Transverse colon (tissue), 4 donors: Measurements from ENCODE around the gene NKIRAS2. TPM values are rescaled to one million over a fixed set of nuclear protein-coding genes. Genes with fewer than 3 reads are reported as not detected.
"Not testable (repeated sequence)": the region's sequence is repeated elsewhere in the genome, so short reads cannot be mapped to it uniquely, and the experiment has no call there.

Source experiments
- DNase-seq: peaks from one replicate; pipeline ENCODE4 v3.0.0-alpha.2; 2019
- H3K27ac ChIP-seq, 4 donors: fragments of 200-600 bp; sonication (generic); 2 replicates each; pipeline ENCODE4 v1.5.1; 2016 to 2018; ENCODE audit warnings: inconsistent platforms in 4 of 4
- H3K27me3 ChIP-seq: fragments of 200-600 bp; sonication (generic); 2 replicates; pipeline ENCODE4 v1.5.1; 2017; ENCODE audit warnings: inconsistent platforms
- H3K36me3 ChIP-seq, 4 donors: fragments of 200-600 bp; sonication (generic); 2 replicates each; pipeline ENCODE4 v1.5.1; 2017 to 2019; ENCODE audit warnings: inconsistent platforms in 4 of 4
- H3K4me1 ChIP-seq, 4 donors: fragments of 200-600 bp; sonication (generic); 2 replicates each; pipeline ENCODE4 v1.5.1; 2017 to 2020; ENCODE audit warnings: inconsistent platforms in 4 of 4
- H3K4me3 ChIP-seq, 4 donors: fragments of 200-600 bp; sonication (generic); 1 replicate in 1 of 4; 2 replicates in 3 of 4; pipeline versions ENCODE4 v1.5.1 to v1.6.1; 2017 to 2019; ENCODE audit warnings: inconsistent platforms in 4 of 4
- H3K9me3 ChIP-seq, 2 donors: fragments of 200-600 bp; sonication (generic); 2 replicates each; pipeline ENCODE4 v1.5.1; 2017 to 2019; ENCODE audit warnings: inconsistent platforms in 2 of 2
- CTCF ChIP-seq, 5 experiments: fragments of 200-600 bp in 3 of 5; fragments of 450-650 bp in 2 of 5; sonication (generic) in 3 of 5; IDR thresholded peaks; 1 replicate in 2 of 5; 2 replicates in 3 of 5; pipeline ENCODE4 v1.5.1; 2016 to 2017; ENCODE audit warnings: antibody characterized with exemption in 5 of 5, inconsistent platforms in 3 of 5, mild to moderate bottlenecking in 2 of 5, moderate library complexity in 1 of 5
- EP300 ChIP-seq: sonication (generic); formaldehyde crosslinking; IDR thresholded peaks from one replicate; pipeline ENCODE4 v1.6.1; 2017; ENCODE audit warnings: antibody characterized with exemption, low read depth
- POLR2A ChIP-seq: fragments of 450-650 bp; IDR thresholded peaks from one replicate; pipeline ENCODE4 v1.6.1; 2016; ENCODE audit warnings: antibody characterized with exemption, mild to moderate bottlenecking, moderate library complexity
- POLR2AphosphoS5 ChIP-seq, 3 donors: sonication (generic); formaldehyde crosslinking; IDR thresholded peaks; one replicate each; pipeline ENCODE4 v1.6.1; 2016; ENCODE audit warnings: antibody characterized with exemption in 3 of 3
- WGBS, 2 donors: methylation state at CpG; one replicate each; pipeline ENCODE4 v1.1.5; 2018; ENCODE audit warnings: low coverage in 1 of 2; 5-methylcytosine and 5-hydroxymethylcytosine counted together
- in situ Hi-C, 4 donors: fragments of 200-750 bp; cut with MboI; loops; one replicate each; pipeline versions ENCODE4 v1.15.0 to v1.15.1; 2017; ENCODE audit warnings: low sequenced_read_pairs in 3 of 4, low pct_ligation_motif_present in 1 of 4, low pct_unique_long_range_greater_than_20kb in 1 of 4
- intact Hi-C: fragments of 100-400 bp; cut with DNase I; formaldehyde crosslinking; loops from one replicate; pipeline ENCODE4 v1.15.1; 2023; ENCODE audit warnings: low total_unique reads
- total RNA-seq, 4 donors: library from RNA; depleted of rRNA; stranded (reverse); fragments of >200 nt; gene quantifications; one replicate each; pipeline ENCODE4 v1.1.0, GENCODE V29; 2016

Gene NKIRAS2
- total RNA-seq, 4 donors from 2014 or later, result 20.5 to 52.7 (median 35.0) TPM

- H3K27ac ChIP-seq, result peak overlapping the region; percentile 90 to 95 (median 92)
- intact Hi-C loops, result loop anchor here (10.0 kb wide), 1 partner anchor 53 kb away; the partner anchor contains the start of gene CNP
- no peaks in the 10 kb centered on the region for H3K27me3 ChIP-seq
- no peak for TF ChIP-seq POLR2A
- TF ChIP-seq CTCF (IDR thresholded peaks at IDR 0.05), result no peak
- no peaks in the 10 kb centered on the region for H3K9me3 ChIP-seq
- no peak for DNase-seq
- peaks cover 0 to 6% (median 0%) of the 10 kb centered on the region in 4 donors for H3K36me3 ChIP-seq
- peaks cover 28 to 62% (median 48%) of the 10 kb centered on the region in 4 donors for H3K4me1 ChIP-seq
- peak overlapping the region; percentile 81 to 92 (median 86) for H3K4me3 ChIP-seq
- in situ Hi-C loops, result no loop called here
- 11% methylated on average over 11 of the region's 11 CpGs; no CpG with 5 or more reads in 1 of the 2 donors for WGBS, 2 donors
Measured at GRCh38 chr17:42017866-42018200, 2.1 kb upstream of the NKIRAS2 start.

GRCh38 chr17:42018339-42018738 lies 1.6 kb upstream of the NKIRAS2 start:
- Histone ChIP-seq H3K27me3 (no peaks in the 10 kb centered on the region), H3K9me3 (no peaks in the 10 kb centered on the region), H3K36me3 (peaks cover 0 to 10% (median 0%) of the 10 kb centered on the region in 4 donors), H3K4me1 (peaks cover 28 to 57% (median 43%) of the 10 kb centered on the region in 4 donors), H3K4me3 (peak overlapping the region in 2 of 4 donors; percentile 83 to 92), H3K27ac (peak overlapping the region; percentile 90 to 95 (median 92))
- in situ Hi-C loops (no loop called here), intact Hi-C loops (loop anchor here (10.0 kb wide), 1 partner anchor 54 kb away; the partner anchor contains the start of gene CNP)
- TF ChIP-seq POLR2A (no peak), CTCF (IDR thresholded peaks at IDR 0.05) (no peak), POLR2AphosphoS5 (IDR thresholded peaks at IDR 0.05) (no peak), EP300 (no peak)
- DNase-seq, result no peak
- WGBS, 2 donors, result 28 to 42% methylated on average over 3 of the region's 3 CpGs

GRCh38 chr17:42018988-42019387 lies 902 bp upstream of the NKIRAS2 start:
- Histone ChIP-seq H3K4me3 (no peak overlapping the region), H3K4me1 (peaks cover 28 to 53% (median 40%) of the 10 kb centered on the region in 4 donors), H3K27ac (no peak overlapping the region), H3K36me3 (peaks cover 0 to 17% (median 1%) of the 10 kb centered on the region in 4 donors), H3K27me3 (no peaks in the 10 kb centered on the region), H3K9me3 (no peaks in the 10 kb centered on the region)
- intact Hi-C loops, result loop anchor here (10.0 kb wide), 1 partner anchor 54 kb away; the partner anchor contains the start of gene CNP
- 89 to 93% methylated on average over 4 of the region's 4 CpGs for WGBS, 2 donors
- no peak for TF ChIP-seq POLR2A
- TF ChIP-seq POLR2AphosphoS5 (IDR thresholded peaks at IDR 0.05), result no peak
- TF ChIP-seq EP300, result no peak
- TF ChIP-seq CTCF (IDR thresholded peaks at IDR 0.05), result no peak
- DNase-seq, result no peak
- in situ Hi-C loops, result no loop called here

- intact Hi-C loops, DNase-seq, H3K27me3 ChIP-seq, H3K9me3 ChIP-seq: not testable (repeated sequence)
- Histone ChIP-seq H3K4me1 (peaks cover 23 to 49% (median 38%) of the 10 kb centered on the region in 4 donors), H3K27ac (peak overlapping the region in 3 of 4 donors; percentile 87 to 94 (median 92)), H3K4me3 (peak overlapping the region in 3 of 4 donors; percentile 89 to 97 (median 95)), H3K36me3 (peaks cover 0 to 17% (median 2%) of the 10 kb centered on the region in 4 donors)
- in situ Hi-C loops, result loop anchor here in 1 of 4 donors (5.0 kb wide), 1 partner anchor 91 kb away; the partner anchor contains the start of gene DHX58
- WGBS, 2 donors, result 58 to 83% methylated on average over 1 to 8 of the region's 8 CpGs
Measured at GRCh38 chr17:42020845-42021244, 955 bp downstream of the NKIRAS2 start.
